GM12872 (cell line): ENCODE results near the gene IL18BP.

Experiments used
- TF ChIP-seq, protein P1 (sequence below): IDR thresholded peaks from 3 replicates; pipeline ENCODE4 v1.5.1; 2011; ENCODE audit warnings: low read depth, mild to moderate bottlenecking, low read length, moderate library complexity; ENCODE audit not compliant: insufficient read depth

The IL18BP gene

DNA sequence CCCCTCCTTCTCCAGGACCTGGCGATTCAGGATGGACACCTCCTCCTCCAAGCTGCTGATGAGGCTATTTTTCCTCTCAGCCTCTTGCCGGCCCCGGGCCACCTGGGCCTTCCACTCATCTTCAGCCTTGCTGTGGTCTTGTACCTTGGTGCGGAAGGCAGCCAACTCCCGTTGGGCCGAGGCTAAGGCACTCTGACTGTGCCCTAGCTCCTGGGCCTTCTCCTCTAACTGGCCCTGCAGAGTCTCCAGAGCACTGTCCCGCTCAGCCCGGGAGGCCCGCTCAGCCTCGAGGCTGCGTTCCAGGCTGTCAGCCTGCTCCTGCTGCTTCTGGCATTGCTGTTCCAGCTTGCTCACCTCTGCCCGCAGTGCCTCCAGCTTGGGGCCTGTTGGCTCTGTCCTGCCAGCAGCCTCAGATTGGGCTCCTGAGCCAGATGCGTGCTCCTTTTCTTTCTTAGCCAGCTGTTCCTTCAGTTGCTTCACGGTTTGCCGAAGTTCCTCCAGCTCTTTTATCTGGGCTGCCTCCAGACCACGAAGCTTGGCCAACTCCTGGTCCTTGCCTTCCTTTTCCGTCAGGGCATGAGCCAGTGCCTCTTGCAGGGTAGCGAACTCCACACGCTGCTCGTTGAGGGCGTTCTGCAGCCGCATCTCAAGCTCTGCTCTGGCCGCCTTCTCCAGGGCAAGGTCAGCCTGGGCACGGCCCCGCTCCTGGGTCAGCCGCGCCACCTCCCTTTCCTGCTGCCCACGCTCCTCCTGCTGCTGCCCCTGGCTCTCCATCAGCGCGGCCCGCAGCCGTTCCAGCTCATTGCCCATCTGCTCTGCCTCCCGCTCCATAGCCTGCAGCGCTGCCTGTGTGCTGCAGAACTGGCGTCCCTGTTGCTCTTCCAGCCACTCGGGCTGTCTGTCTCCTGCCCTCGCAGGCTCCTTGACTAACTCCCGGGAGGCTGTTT lies 15.3 kb downstream of the IL18BP start:
- TF ChIP-seq, protein P1, sequence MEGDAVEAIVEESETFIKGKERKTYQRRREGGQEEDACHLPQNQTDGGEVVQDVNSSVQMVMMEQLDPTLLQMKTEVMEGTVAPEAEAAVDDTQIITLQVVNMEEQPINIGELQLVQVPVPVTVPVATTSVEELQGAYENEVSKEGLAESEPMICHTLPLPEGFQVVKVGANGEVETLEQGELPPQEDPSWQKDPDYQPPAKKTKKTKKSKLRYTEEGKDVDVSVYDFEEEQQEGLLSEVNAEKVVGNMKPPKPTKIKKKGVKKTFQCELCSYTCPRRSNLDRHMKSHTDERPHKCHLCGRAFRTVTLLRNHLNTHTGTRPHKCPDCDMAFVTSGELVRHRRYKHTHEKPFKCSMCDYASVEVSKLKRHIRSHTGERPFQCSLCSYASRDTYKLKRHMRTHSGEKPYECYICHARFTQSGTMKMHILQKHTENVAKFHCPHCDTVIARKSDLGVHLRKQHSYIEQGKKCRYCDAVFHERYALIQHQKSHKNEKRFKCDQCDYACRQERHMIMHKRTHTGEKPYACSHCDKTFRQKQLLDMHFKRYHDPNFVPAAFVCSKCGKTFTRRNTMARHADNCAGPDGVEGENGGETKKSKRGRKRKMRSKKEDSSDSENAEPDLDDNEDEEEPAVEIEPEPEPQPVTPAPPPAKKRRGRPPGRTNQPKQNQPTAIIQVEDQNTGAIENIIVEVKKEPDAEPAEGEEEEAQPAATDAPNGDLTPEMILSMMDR = no peak

GRCh38 chr11:72014761-72015320 lies 16.1 kb downstream of the IL18BP start:
- TF ChIP-seq, protein P1 = no peak

DNA sequence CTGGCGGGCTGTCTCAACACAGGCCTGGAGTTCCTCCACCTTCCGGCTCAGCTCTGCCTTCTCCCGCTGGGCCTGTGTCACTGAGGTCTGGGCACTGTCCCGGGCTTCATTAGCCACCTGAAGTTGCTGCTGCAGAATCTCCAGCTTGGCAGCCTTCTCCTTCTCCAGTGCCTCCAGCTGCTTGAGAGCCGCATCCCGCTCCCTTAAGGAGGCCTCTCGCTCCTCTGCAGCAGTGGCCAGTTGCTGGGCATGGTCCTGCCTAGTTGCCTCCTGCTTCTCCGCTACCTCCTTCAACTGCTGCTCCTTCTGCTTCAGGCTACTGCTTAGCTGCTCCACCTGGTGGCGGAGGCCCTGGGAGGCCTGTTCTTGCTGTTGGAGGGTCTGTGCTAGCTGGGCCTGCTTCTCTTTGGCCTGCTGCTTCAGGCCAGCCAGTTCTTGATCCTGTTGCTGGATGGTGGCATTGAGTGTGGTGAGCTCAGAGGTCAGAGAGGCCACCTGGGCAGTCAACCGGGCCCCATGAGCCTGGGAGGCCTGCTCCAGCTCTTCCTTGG lies 16.9 kb downstream of the IL18BP start:
- TF ChIP-seq, protein P1 = peak; percentile 48

DNA sequence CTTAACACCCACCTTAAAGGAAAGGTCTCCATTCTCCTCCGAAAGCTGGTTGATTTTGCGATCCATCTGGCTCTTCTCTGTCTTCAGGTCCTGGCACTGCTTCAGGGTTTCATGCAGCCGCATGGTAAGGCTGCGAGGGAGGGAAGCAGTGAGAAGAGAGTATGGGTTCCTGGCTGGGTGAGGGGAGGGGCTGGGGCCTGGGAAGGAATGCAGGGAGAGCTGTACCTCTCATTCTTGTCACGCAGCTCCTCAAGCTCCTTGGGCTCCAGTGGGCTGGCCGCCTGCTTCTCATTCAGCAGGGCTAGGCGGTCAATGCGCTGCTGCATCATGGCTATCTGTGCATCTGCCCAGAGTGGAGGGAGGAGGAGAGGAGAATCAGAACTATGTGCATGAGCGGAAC lies 19.5 kb downstream of the IL18BP start:
- TF ChIP-seq, protein P1 = no peak

DNA sequence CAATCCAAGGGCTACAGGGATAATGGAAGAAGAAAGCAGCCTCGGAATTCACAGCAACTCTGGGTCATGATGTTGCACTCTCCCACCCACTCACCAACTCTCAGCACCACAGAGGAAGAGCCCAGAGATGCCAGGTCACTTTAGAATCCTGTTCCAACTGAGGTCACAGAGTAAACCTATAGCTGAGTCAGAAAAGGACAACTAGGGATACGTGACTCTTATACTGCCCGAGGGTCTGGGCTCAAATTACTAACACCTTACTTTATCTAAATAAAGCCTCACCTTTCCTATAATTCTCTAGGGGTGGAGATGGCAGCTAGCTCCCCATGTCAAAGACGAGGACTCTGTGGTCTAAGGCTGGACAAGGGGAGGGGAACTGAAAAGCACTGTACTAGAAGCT lies 24.6 kb downstream of the IL18BP start:
- TF ChIP-seq, protein P1 = no peak

DNA sequence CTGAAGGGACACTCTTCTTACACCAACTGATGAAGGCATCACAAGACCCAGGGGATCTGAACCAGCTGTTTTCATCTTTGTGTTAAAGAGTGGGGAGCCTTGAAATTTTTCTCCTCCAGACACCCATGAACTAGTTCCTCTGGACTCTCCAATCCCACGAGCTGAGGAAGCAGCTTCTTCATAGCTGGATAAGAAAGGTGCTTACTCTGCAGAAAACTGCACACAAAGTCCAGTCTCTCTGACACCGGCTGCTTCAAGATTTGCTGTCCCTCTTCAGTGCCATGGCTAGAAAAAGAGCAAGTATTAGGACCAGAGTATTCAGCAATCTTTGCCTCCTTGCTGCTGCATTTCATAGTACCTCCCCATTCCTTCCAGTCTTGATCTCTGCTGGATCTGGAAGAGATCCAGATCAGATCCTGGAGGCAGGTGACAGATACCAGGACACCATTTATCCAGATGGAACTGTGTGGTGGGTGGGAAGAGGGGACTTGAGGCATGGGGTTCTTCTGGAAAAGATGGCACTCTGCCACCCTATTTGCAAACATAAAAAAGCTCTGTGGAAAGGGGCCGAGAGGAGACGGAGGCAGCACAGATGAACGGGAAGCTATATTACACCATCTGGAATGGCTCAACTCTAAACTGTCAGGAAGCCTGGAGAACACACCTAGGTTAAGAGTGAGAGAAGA lies 25.5 kb downstream of the IL18BP start:
- TF ChIP-seq, protein P1 = no peak

- TF ChIP-seq, protein P1 = no peak
Measured at GRCh38 chr11:72026090-72026489, 27.4 kb downstream of the IL18BP start.
